NCI-H1930 (cell line): Measurements from ENCODE around the gene SCN5A.
"Not testable (repeated sequence)": the region's sequence is repeated elsewhere in the genome, so short reads cannot be mapped to it uniquely, and the experiment has no call there.

Experiments used
- DNase-seq, 2 experiments: peaks; one replicate each; lab custom pipeline; 2025; lab: John Stamatoyannopoulos, UW

The SCN5A gene

DNA sequence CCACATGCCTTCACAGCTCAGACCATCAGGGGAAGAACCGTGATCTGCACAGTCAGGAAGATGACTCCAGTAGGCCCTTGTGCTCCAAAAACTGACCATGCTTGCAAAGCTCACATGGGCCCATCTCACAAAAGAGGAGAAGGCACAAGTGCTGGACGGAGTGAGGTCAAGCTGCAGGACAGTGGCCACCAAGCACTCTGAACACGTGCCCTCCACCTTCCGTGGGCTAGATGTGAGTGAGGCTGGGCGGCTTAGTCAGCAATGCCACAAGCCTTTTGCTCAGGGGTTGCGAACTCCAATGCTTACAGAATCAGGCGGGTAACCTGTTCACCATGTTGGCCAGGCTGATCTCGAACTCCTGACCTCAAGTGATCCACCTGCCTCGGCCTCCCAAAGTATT, 70.9 kb downstream of the SCN5A start:
- DNase-seq, result no peak

DNA sequence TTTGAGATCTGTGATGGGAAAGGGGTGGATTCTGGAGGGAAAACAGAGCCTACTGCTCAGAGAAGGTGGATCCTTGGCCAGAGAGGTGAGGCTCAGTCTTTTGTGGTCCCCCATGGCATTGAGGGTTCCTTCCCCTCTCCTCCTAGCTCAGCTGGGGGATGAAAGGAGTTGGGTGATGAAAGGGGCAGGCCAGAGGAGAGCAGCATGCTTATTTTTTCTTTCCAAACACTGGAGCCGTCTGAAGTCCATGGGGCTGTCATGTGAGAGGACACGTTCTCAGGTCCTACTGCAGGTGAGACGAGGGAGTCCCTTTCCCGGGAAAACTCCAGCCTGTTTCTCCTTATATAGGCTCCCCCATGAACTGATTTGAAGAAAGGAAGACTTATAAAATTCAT, 71.4 kb downstream of the SCN5A start:
- DNase-seq, result no peak

DNA sequence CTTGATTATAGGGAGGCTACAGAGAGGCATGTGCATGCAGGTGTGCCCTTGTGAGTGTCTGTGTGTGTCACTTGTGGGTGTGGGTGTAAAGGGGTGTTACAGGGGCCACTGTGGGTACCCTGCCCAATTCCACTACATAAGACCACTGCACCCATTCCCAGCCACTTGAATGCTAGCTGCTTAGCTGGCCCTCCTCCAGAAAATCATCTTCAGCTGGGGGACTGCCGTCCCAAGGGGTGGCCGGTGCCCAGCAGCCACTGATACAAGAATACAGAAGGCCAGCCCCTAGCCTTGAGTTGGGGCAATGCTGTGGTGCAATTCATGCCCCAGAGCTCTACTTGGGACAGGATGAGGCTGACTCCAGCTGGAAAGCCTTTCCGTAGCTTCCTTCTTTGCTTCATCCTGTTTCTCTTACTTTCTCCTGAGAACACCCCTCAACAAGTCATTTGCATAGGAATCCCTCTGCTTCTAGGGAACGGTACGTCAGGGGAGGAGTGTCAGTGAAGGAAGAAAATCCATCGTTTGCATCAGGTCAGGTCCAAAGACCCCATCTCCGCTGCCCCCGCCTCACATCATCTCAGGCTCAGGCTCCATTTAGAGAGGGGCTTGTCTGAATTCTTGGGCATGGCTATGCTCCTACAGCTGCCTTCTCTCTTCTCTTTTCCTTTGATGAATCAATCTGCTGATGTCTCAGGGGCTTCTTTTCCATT, 72.0 kb downstream of the SCN5A start:
- DNase-seq, result no peak

DNA sequence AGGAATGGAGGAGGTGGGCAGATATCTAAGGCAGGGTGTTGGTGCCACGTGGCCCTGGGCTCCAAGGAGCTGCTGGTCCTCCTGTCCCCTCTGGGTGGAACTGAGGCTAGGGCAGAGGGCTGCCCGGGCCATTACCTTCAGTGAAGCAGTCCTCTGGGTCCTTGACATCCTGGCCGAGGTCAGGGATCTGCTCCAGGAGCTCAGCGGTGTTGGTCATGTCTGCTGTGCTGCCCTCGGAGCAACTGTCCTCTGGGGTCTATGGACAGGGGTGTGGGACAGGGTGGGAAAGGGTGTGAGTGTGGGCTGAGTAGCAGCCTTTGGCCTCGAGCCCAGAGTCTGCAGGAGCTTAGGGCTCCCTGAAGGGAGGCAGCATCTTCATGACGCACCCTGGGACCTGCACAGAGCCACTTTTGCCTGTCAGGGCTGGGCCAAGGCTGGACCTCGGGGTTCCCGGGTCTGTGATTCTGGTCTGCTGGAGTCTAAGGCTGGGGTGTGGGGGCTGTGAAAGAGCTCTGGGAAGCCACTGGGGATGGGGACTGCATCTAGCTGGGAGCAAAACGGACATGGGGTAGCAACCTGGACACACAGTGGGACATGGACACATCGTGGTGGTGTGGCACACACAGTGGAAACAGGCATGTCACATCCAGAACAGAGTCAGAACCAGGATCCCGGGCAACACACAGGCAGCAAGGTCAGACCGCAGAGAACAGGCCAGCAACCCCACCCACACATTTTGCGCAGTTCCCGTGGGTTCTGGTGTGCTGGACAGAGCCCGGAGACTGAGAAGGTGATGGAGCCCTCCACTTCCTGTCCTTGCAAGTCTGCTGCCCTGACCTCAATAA, 72.7 kb downstream of the SCN5A start:
- DNase-seq, result no peak

DNA sequence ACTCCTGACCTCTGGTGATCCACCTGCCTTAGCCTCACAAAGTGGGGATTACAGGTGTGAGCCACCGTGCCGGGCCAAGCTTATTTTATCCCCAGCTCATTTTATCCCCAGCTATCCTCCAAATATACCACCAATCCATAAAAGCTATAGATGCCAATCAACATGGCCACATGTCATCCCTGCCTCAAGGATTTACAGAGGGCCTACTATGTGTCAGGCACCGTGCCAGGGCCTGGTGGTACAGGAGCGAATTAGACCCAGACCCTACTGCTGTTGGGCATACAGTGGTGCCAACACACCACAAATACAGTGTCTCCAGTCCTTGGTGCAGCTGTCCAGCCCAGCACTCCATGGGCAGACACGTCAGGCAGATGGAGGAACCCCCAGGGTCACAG, 73.4 kb downstream of the SCN5A start:
- no peak for DNase-seq

DNA sequence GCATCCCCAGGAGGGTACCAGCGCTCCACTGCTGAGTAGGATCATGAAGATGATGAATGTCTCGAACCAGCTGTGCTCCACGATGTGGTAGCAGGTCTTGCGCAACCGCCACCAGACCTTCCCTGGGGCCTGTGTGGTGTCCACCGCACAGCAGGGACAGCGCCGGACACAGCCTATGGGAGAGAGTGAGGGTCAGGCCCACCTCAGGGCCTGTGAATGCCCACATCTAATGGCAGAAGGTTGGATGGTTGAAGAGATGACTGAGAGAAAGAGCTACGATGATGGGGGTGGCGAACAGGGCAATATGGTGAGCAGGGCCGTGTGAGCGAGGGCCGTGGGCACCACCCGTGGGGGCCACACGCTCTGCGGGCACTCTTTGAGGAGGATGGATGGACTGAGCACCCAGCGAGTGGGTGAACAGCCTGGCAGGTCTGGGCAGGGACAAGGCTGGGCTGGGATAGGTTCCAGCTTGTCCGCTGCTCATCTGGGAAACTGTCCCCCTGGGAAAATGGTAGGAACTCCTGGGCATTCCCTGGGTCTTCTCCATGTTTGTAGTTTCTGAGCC, 74.1 kb downstream of the SCN5A start:
- no peak for DNase-seq

DNA sequence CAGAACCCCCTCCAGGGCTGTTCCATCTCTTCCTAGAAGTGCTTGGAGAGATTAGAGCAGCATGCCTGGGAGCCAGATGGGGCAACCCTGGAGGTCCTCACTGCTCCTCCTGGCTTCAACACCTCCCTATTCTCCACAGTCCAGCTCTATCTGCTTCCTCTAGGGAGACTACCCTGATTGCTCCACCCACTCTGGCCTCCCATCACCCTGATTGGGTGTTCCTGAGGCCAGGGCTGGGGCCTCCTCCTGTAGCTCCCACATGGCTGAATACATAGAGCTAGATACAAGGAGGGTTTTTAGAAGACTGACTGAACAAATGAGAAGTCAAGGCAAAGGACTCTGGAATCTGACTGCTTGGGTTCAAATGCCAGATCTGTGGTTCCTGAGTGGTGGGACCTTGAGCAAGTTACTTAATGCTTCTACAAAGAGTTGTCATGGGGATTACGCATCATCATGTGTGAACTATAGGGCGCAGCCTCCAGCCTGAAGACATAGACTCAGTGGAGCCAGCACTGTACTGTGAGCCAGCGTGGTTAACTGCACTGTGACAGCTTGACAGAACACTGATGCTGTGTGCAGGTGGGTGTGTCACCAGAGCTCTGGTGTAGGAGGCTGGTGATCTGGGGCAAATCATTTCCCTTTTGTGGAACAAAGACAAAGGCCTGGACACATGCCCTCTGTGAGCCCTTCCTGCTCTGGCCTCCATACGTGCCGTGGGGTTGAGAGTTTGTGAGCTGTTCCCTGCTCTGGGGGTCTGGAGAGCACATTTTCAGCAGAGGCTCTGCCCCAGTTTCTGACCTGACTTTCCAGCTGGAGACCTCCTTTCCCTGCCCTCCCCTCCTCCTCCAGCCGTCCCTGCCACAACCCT, 74.8 kb downstream of the SCN5A start:
- no peak for DNase-seq

DNA sequence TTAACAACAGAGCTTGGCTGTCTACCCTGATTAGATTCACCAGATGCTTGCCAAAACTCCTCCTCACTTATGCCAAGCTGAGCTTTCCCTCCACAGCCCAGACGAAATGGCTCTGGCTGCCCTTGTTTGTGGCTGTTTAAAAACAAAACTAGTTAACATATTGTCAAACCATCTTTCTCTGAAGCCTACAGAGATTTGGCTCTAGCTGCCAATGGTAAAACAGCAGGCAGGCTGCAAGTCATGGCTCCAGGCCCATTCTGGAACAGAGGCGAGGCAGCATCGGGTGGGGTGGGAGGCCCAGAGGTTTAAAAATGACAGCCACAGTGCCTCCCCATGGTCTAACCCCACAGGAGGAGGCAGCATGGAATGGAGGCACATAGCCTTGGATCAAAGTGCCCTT, 75.9 kb downstream of the SCN5A start:
- no peak for DNase-seq

DNA sequence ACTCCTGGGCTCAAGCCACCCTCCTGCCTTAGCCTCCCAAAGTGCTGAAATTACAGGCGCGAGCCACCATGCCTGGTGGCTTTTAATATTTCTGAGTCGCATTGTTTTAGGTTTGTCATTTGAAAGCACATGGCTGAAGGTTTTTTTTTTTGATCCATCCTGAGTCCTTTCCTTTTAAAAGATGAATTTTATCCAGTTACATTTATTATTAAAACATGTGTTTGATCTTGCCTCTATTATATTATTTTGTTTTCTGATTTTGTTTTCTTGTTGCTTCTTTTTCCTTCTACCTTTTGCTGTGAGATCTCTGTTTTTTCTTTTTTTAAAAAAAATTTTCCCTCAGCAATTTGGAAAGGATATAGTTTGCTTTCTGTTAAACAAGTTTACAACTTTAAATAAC, 76.4 kb downstream of the SCN5A start:
- no peak for DNase-seq

DNA sequence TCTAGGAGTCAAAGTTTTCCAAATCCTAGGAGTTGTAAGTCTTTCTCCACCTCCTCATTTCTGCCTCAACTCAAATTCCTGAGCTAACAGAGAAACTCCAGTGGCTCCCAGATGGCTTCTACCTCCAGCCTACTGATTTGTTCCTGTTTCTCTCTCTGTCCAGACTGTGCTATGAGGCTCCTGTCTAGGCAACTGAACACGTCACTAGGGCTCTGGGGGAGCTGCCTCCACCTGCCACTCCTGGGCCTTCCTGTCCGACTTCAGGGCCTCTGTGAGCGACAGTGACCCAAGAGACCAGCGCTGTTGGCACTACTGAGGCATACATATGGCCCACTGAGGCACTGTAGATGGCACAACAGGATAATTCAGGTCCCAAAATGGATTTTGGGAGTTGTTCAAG, 82.0 kb downstream of the SCN5A start:
- DNase-seq, result no peak

DNA sequence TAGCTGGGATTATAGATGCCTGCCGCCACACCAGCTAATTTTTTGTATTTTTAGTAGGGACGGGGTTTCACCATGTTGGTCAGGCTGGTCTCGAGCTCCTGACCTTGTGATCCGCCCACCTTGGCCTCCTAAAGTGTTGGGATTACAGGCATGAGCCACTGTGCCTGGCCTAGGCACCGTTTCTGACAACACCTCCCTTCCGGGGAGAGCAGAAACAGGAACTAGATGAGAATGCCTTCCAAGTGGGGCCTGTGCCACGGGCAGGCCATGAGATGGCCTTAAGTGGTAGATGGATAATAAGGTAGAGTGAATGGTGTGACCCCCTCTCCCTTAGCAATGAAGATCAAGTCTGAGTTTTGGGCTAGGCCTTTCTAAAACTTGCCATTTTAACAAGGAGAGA, 82.7 kb downstream of the SCN5A start:
- not testable (repeated sequence) for DNase-seq

DNA sequence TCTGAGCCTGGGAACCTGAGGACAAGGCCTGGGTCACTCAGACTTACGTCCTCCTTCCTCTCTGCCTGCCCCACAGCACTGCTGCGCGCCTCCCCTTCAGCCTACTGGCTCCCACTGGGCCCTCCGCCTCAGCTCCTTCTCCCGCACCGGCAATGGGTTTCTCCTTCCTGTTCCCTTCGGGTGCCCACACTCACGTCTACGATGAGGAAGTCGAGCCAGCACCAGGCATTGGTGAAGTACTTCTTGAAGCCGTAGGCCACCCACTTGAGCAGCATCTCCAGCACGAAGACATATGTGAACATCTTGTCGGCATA, 83.3 kb downstream of the SCN5A start:
- DNase-seq, result no peak

DNA sequence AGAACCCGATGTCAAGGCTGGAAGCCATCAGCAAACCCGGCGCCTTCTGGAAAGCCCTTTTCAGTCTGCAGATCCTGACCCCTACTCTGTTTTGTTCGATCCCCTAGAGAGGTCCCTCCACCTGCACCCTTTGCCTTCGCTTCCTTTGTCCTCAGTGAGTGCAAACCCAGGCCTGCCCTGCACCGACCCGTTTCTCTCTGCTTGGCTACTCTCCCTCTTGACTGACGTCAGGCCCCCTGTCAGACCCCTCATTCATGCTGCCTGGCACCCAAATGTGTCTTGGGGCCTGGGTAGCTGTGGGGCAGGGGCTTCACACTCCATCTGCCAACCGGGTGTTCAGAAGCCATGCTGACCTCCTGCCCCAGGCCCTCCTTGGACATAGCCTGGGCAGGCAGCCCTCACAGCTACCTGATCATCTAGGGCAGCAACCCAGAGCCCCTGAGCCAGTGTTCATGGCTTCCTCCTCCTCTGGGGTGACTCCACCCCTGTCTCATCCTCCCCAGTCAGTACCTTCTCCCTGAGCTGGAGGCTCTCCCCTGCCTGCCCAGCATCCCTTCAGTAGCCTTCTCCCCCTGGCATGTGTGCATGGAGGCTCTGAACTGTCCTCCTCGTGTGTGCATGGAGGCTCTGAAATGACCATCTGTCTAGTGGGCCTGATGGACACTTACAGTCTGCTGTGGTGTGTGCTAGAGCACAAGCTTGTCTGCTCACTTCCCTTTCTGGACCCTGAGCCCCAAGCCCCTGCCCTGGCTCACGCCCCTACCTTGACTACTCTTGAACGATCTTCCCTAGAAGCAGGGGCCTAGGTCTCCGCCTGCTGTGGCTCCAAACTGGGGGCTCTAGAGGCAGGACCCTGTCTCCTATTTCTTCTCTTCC, 83.9 kb downstream of the SCN5A start:
- DNase-seq, result no peak

DNA sequence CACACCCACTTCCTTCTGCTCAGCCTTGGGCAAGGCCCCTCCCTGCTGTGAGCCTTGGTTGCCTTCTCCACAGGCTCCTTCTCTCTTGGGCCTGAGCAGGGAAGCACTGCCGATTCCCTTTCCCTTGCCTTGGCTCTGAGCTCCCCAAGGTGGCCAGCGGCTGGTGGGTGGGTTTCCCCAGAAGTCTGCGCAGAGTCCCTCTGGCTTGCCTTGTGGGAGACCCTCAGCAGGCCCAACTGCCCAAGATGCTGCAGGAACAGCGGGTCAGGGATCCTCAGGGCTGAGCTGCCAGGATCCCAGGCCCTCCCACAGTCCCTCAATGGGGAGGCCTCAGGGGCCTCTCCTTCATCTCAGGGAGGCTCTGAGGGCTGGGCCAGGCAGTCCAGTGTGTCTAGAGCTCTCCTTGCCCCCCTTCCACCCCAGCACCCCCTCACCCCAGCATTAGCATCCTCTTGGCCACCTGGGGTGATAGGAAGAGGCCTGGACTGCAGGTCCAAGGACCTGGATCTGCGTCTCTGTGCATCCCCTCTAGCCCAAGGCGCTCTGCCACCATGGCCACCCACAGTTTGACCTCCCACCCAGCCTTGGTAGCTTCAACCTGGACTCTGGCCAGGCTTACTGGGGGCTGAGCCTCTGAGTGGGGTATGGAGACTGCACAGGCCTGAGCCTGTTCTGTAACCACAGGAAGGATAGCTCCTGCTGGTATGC, 84.7 kb downstream of the SCN5A start:
- no peak for DNase-seq

DNA sequence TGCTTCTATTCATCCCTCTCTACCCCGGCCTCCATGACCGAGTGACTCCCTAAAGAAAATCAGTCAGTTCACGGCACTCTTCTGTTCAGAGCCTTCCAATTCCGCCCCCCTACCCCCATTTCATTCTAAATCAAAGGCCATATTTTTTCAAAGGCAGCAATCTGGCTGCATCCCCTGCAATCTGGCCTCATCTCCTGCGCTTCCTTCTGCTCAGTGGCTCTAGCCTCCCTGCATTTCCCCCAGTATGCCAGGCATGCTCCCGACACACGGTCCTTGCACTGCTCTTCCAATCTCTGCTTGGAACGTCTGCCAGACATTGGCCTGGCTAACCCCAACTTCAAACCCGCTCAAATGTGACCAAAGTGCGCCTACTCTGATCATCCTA, 85.6 kb downstream of the SCN5A start:
- no peak for DNase-seq

DNA sequence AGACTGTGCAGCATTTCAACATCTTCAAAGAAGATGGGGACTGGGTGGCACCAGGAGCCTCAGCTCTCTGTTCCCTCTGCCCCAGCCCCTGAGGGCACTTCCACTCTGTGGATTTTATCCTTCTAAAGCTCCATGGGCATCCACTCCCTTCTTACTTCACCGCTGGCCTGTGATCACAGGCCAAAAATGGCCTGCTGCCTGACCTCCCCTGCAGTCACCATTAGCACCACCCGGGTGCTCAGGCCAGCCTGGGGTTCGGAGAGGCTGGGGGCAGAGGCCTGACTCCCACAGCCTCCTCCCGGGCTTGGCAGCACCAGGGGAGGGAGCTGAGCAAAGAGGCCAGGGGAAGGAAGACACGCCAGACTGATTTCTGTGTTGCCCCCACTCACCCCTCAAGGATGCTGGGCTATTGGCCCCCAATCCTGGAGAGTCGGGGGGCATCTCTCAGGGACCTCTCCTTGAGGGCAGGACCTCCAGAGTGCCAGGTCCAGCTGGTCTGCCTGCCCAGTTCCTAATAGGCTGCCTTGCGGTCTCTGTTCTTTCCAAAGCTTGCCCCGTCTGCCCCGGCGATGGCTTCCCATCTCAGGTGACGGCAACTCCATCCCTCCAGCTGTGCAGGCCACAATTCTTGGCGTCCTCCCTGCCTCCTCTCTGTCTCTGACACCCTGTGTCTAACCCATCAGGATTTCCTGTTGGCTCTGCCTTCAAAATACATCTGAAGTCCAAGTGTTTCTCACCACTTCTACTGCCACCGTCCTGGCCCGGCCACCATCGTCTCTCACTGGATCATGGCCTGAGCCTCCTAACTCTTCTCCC, 86.2 kb downstream of the SCN5A start:
- no peak for DNase-seq

DNA sequence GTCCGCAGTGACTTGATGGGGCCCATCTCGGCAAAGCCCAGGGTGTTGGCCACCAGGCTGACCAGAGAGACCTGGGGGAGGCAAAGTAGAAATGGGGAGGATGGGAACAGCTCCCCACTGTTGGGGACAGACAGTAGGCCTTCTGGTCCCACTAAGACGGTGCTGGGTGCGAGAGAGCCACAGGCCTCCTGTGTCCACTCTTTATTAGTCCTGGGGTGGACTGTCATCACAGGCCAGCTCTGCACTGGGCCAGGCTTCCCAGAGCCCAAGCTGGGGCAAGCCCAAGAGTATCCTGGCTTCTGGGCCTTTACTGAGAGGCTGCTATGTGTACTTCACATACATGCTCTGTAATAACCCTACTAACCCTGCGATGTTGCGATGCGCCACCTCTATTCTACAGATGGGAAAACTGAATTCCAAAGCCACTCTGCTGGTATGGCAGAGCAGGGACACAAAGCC, 87.0 kb downstream of the SCN5A start:
- DNase-seq, result no peak

DNA sequence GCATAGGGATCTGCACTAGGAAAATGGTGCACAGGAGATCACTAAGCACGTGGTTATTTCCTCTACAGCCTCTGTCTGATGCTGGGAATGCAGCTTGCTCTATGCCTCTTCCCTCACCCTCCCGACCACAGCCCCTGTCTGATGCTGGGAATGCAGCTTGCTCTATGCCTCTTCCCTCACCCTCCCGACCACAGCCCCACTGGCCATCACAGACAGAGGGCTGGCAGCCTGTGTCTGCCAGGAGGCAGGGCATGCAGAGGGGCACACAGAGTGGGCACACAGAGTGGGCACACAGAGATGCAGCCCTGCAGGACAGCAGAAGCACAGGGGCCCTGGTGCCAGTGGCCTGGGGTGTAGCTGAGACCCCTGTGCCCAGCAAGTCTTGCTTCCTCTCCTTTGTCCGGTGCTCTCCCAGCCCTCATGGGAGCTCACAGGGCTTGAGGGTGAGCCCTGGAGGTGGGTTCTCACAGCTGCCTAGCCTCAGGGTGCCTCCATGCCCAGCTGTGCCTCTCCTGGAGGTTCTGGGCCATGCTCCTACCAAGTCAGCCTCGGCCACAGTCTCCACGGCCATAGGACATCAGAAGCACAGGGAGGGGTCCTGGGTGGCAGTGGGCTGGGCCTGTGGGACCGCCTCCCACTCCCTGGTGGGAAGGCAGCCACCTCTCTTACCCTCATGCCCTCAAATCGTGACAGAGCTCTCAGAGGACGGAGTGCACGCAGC, 87.6 kb downstream of the SCN5A start:
- no peak for DNase-seq

DNA sequence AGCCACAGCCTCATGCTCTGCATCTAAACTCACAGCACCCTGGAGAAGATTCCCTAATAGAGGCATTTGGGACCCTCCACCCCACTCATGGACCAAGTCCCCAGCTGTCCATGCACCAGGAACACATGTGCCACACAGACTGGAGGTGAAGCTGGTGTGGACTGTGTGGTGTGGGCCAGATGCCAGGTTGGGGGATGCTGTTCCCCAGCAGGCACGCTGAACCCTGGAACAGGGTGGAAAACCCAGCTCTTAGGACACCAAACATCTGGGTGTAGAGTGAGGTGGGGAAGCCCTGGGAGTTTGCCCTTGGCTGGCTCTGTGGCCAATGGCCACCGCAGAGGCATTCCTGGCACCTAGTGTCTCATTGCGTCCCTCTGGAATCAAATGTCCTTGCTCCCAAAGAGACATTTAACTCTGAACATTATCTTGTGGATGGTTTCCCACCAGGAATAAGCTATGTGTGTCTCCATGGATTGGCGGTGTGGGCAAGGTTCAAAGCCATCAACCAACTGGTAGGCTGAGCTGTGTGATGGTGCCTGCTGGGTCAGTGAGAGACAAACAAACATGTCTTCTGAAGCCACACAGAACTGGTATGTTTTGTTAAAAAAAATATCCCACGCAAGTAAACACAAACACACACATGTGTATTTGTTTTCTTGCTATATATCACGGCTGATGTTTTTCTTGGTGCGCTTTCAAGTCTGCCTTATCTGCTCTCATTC, 88.3 kb downstream of the SCN5A start:
- no peak for DNase-seq
